ENCODE data around the gene PPOX.
A peak's percentile ranks its signal among the peaks of the same experiment; 100 is the strongest.

DNA sequence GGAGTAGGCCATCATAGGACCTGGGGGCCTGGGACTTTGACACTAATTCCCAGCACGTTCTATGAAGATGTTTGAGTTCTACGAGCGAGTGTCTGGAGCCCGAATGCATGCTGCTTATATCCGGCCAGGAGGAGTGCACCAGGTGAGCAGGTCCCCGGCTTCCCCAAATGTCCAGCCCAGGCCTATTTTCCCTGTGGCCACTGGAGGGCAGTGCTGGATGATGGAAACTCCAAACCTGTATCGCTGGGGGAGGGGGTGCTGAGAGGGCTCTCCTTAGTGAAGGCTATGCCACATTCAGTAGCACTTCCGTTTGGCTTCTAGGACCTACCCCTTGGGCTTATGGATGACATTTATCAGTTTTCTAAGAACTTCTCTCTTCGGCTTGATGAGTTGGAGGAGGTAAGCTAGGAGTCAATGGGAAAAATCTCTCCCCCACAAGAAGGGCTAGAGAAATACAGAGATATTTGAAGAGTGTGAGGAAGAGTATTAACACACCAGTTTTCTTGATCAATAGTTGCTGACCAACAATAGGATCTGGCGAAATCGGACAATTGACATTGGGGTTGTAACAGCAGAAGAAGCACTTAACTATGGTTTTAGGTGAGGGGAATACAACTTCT, 43.7 kb downstream of the PPOX start:
- TF ChIP-seq, protein P1, sequence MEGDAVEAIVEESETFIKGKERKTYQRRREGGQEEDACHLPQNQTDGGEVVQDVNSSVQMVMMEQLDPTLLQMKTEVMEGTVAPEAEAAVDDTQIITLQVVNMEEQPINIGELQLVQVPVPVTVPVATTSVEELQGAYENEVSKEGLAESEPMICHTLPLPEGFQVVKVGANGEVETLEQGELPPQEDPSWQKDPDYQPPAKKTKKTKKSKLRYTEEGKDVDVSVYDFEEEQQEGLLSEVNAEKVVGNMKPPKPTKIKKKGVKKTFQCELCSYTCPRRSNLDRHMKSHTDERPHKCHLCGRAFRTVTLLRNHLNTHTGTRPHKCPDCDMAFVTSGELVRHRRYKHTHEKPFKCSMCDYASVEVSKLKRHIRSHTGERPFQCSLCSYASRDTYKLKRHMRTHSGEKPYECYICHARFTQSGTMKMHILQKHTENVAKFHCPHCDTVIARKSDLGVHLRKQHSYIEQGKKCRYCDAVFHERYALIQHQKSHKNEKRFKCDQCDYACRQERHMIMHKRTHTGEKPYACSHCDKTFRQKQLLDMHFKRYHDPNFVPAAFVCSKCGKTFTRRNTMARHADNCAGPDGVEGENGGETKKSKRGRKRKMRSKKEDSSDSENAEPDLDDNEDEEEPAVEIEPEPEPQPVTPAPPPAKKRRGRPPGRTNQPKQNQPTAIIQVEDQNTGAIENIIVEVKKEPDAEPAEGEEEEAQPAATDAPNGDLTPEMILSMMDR (conservative IDR thresholded peaks at IDR 0.05): peak; percentile 94
- TF ChIP-seq EZH2 (IDR thresholded peaks at IDR 0.05; ENCODE audit: low read depth): no peak
